Skeletal muscle satellite cell (primary cell): ENCODE measurements around the gene CD248.
"Not testable (repeated sequence)": the region's sequence is repeated elsewhere in the genome, so short reads cannot be mapped to it uniquely, and the experiment has no call there.

Source experiments
- H3K27me3 ChIP-seq: 2 replicates; pipeline ENCODE4 v1.7.0; 2013; ENCODE audit warnings: low read length; ENCODE audit not compliant: control insufficient read depth, insufficient read depth
- H3K36me3 ChIP-seq: 2 replicates; pipeline ENCODE4 v1.7.0; 2013; ENCODE audit warnings: mild to moderate bottlenecking, control low read depth, low read length; ENCODE audit not compliant: insufficient read depth
- H3K4me1 ChIP-seq: 2 replicates; pipeline ENCODE4 v1.7.0; 2013; ENCODE audit warnings: low read length; ENCODE audit not compliant: control insufficient read depth, insufficient read depth
- H3K4me2 ChIP-seq: 2 replicates; pipeline ENCODE4 v1.7.0; 2013; ENCODE audit warnings: mild to moderate bottlenecking, low read length
- H3K4me3 ChIP-seq: 2 replicates; pipeline ENCODE4 v1.7.0; 2013; ENCODE audit warnings: low read length
- H3K9ac ChIP-seq: 2 replicates; pipeline ENCODE4 v1.7.0; 2013; ENCODE audit warnings: mild to moderate bottlenecking, low read depth, low read length, moderate library complexity
- H3K9me3 ChIP-seq: replicated peaks from 2 replicates; pipeline ENCODE4 v1.7.0; 2013; ENCODE audit warnings: mild to moderate bottlenecking, control low read depth, low read length

Gene CD248

DNA sequence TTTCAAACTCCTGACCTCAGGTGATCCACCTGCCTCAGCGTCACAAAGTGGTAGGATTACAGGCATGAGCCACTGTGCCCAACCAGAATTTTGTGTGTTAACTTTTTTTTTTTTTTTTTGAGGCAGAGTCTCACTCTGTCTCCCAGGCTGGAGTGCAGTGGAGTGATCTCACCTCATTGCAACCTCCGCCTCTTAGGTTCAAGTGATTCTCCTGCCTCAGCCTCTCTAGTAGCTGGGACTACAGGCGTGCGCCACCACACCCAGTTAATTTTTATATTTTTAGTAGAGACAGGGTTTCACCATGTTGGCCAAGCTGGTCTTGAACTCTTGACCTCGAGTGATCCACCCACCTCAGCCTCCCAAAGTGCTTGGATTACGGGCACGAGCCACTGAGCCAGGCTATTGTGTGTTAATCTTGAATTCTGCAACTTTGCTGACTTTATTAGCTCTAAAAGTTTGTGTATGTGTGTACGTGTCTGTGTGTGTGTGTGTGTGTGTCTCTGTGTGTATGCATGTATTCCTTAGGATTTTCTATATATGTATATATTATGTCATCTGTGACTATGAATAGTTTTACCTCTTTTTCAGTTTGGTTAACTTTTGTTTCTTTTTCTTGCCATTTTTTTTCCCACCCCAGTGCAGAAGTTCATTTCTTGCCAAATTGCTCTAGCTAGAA, 33.9 kb upstream of the CD248 start:
- H3K4me1 ChIP-seq: peaks cover 16% of the 10 kb centered on the region
- H3K9me3 ChIP-seq, H3K36me3 ChIP-seq, H3K27me3 ChIP-seq, H3K9ac ChIP-seq, H3K4me2 ChIP-seq, H3K4me3 ChIP-seq: not testable (repeated sequence)

DNA sequence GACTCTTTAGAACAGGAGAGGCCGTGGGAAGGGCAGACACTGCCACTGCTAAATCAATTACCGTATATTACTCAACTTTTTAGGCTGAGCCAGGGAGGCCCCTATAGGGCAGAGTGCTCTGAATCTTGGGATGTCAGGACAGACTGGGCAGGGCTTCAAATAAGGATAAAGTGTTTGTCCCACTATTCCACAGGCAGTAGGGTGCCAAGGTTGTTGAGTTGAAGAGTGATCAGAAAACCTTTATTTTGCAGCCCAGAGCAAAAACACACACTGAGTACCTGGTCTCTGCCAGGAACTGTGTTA, 32.2 kb upstream of the CD248 start:
- Histone ChIP-seq H3K4me3 (no peak overlapping the region), H3K27me3 (no peaks in the 10 kb centered on the region), H3K4me1 (peaks cover 27% of the 10 kb centered on the region)

DNA sequence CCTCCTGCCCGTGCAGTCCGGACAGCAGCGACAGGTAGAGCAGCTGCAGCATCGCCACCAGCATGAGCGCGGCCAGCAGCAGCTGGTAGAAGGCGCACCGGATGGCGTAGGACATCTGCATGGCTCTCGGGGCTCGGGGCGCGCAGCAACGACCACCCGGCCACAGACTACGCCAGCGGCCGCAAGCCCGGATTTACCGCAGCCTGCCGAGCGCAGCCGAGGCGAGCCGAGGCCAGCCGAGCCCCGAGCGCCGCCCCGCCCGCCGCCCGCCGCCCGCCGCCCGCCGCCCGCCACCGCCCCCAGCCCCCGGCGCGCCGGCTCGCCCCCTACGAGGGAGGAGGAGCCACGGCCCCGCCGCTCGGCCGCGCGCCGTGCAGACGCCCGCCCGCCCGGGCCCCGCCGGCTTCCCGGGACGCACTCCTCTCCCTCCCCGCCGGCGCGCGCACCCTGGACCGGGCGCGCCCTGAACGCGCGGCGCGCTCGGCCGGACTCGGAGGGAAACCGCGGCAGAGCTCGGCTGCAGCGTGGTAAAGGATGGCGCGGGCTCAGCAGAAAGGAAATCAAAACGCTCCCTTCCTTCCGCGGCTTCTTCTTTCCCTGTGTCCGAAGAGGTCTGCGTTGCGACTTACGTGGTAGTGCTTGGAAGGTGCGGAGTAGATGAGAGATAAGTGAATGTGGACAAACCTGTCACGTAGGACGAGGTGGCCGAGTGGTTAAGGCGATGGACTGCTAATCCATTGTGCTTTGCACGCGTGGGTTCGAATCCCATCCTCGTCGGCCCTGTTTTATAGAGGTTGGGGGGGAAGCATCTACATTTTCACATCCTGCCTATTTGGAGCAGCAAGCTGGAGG, 30.8 kb upstream of the CD248 start, which contains the start of gene B4GAT1:
B4GAT1 (minus strand) TSS at position 205 of the 852 bp plus-strand sequence; CDS start at position 121, 84 bp downstream.
- Histone ChIP-seq H3K4me2 (peak within 1 kb of the TSS; percentile 97), H3K4me3 (peak within 1 kb of the TSS; percentile 94), H3K9me3 (no peaks in the 10 kb centered on the region), H3K4me1 (peaks cover 28% of the 10 kb centered on the region), H3K27me3 (no peaks in the 10 kb centered on the region), H3K36me3 (peaks cover 7% of the 10 kb centered on the region), H3K9ac (peak within 1 kb of the TSS; percentile 81)

More for the DNA sequence above, 32.2 kb upstream of the CD248 start:
- H3K4me2 ChIP-seq: no peak overlapping the region
- no peaks in the 10 kb centered on the region for H3K36me3 ChIP-seq
- H3K9ac ChIP-seq: no peak overlapping the region
- H3K9me3 ChIP-seq: no peaks in the 10 kb centered on the region

DNA sequence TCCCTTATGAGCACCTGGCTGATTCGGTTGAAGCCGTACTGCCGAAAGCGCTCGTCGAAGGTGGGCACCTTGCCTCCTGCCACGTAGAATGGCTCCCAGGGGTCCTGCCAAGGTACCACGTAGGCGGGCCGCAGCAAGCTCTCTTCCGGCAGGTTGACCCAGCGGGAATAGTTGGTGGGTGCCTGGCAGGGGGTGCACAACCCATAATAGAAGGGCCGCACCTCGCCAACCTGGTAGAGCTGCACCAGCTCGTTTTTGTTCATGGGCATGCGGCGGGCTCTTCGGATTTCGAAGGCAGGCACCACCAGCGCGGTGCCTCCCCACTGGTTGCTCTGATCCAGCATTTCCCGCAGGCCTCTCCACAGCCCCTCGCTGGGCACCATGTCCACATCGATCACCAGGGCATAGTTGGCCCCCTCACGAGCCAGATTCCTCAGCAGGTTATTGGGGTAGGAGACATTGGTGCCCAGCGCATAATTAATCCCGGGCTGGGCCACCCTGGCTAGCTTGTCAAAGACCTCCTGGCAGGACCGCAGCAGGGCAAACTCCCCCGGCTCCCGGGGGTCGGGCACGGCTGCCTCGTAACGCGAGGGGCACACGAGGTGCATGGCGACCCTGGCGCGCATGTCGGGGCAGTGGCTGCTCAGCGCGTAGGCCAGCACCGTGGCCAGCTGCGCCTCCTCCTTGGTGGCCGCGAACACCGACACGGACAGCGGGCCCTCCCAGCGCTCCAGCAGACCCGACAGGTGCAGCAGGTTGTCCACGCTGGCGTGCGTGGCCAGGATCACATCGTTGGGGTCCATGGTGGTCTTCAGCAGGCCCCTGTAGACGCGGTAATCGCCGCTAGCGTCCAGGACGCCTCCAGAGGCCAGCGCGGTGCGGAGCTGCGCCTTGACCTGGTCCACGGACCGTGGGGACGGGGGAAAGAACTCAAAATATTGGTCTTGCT, 29.9 kb upstream of the CD248 start:
- Histone ChIP-seq H3K9ac (peak overlapping the region; percentile 81), H3K9me3 (no peaks in the 10 kb centered on the region), H3K4me2 (peak overlapping the region; percentile 97), H3K27me3 (no peaks in the 10 kb centered on the region), H3K4me3 (peak overlapping the region; percentile 94), H3K4me1 (peaks cover 28% of the 10 kb centered on the region), H3K36me3 (peaks cover 13% of the 10 kb centered on the region)

DNA sequence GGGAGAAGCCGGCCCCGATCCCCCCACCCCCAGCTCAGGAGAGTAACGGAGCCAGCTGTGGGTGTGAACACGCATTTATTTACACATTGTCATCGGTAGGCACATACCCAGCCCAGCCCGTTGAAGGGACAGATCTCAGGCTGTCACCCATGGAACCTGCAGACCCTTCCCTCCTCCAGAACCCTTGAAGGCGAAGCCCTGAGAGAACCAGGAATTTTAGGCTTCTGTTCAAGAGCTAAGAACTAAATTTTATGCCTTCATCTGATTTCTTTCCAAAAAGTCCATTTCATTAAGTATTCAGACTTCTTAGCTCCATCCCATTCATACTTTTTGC, 28.4 kb upstream of the CD248 start:
- Histone ChIP-seq H3K27me3 (no peaks in the 10 kb centered on the region), H3K9me3 (no peaks in the 10 kb centered on the region), H3K36me3 (peaks cover 28% of the 10 kb centered on the region), H3K9ac (peak overlapping the region; percentile 95), H3K4me1 (peaks cover 28% of the 10 kb centered on the region), H3K4me3 (peak overlapping the region; percentile 92), H3K4me2 (peak overlapping the region; percentile 97)

DNA sequence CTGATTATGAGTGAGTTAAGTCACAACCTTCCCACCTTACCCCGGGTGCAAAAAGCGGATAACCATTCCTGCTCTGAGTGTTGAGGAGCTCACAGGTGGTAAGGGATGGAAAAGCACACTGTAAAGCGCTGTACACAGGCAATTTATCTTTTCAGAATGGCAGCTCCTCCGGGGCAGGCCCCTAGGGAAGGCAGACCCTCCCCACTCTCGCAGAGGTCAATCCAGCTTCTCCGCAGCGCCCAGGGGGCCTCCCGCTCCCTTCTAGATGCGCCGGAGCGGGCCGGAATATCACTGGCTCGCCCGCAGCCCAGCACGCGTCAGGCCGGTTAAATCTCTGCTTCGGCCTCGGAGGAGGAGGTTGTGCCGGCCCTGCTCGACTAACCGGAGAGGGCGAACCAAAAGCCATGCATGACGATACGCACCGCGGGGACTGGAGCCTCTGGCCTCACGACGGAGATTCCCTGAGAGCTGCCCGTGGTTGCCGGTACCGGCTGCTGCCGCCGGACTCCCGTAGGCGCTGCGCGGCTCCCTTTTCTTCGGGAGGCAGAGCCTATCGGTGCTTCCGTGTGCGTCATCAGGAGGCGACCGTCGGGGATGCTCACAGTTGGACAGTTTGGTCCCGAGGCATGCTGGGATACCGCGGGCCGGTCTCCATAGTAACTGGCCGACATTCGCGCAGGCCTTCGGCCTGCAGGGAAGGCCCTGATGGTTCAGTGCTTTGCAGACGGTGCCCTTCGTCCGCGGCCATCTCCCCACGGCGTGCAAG, 27.9 kb upstream of the CD248 start, which contains the start of gene BRMS1:
BRMS1 (minus strand) TSS at position 555 of the 766 bp plus-strand sequence. CDS start 2,870 bp downstream, outside the sequence.
- Histone ChIP-seq H3K4me3 (peak within 1 kb of the TSS; percentile 92), H3K27me3 (no peaks in the 10 kb centered on the region), H3K4me2 (peak within 1 kb of the TSS; percentile 97), H3K4me1 (peaks cover 28% of the 10 kb centered on the region), H3K9ac (peak within 1 kb of the TSS; percentile 95), H3K9me3 (no peaks in the 10 kb centered on the region), H3K36me3 (peaks cover 34% of the 10 kb centered on the region)

DNA sequence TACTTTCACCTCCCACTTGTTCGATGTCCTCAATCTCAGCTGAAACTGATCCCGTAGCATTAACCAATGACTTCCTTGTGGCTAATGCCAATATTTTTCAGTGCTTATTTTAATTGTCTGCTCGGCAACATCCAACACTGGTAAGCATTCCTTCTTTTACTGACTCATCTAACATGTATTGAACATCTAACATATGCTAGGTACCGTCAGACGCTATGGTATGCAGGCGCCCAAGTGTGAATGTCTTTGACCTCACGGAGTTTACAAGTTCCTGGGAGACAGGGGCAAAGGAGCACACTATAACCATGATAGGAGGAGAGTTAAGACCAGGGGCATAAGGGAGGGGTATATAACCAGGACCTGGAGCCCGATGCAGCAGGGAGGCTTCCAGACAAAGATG, 26.3 kb upstream of the CD248 start:
- peaks cover 26% of the 10 kb centered on the region for H3K4me1 ChIP-seq
- no peak overlapping the region for H3K9ac ChIP-seq
- peaks cover 48% of the 10 kb centered on the region for H3K36me3 ChIP-seq
- H3K4me3 ChIP-seq: no peak overlapping the region
- H3K27me3 ChIP-seq: no peaks in the 10 kb centered on the region
- H3K9me3 ChIP-seq: no peaks in the 10 kb centered on the region
- no peak overlapping the region for H3K4me2 ChIP-seq

DNA sequence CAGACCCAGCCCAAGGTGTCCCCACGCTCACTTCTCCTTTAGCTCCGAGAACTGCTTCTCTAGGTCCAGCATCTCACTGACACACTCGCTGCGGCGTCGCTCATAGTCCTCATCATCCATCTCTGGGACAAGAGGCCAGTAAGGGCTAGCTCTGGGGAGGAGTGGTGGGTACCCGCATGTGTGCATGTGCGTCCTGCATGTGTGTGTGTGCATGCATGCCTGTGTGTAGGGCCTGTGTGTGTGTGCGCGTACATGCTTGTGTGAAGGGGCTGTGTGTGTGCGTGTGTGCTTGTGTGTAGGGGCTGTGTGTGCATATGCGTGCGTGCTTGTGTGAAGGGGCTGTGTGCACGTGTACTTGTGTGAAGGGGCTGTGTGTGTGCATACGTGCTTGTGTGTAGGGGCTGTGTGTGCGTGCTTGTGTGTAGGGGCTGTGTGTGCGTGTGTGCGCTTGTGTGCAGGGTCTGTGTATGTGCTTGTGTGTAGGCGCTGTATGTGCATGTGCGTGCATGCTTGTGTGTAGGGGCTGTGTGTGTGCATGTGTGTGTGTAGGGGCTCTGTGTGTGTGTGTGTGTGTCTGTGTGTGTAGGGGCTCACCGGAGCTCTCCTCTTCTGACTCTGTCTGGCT, 24.8 kb upstream of the CD248 start:
- no peaks in the 10 kb centered on the region for H3K27me3 ChIP-seq
- H3K4me1 ChIP-seq: peaks cover 36% of the 10 kb centered on the region
- peaks cover 48% of the 10 kb centered on the region for H3K36me3 ChIP-seq
- no peak overlapping the region for H3K4me2 ChIP-seq
- no peak overlapping the region for H3K4me3 ChIP-seq
- H3K9ac ChIP-seq: no peak overlapping the region
- no peaks in the 10 kb centered on the region for H3K9me3 ChIP-seq

DNA sequence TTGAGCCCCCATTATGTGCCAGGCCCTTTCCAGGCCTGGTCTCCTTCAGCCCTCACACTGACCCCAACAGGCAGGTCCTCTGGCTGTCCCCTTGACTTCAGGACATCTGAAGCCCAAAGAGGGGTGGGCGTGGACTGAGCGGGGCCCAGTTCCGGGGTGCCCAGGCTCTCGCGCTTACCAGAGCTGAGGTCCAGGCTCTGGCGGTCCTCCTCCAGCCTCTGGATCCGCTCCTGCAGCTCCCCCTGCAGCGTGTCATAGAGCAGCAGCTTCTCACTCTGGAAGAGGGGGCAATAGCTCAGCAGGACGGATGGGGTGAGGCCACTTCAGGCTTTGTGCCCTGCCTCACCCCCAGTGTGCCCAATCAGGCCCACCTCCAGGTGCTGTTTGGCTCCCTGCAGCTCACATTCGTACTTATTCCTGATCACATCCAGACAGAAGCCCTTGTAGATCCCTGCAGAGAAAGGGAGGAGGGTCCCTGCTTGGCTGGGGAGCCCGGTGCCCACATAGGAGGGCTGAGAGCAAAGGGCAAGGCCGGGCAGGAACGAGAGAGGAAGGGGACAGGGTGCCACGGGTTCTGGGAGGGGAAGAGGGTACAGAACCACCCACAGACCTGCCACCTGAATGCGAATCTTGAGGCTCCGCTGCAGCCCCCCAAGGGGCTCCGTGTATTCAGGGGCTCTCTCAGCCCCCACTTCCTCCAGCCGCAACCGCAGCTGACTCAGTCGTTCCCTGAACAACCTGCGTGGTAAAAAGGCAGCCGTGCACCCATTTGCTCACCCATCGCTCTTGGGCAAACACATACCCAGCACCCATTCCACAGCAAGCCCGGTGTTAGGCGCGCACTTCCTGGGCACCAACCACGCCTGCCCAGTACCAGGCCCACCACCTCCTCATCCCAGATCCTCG, 24.0 kb upstream of the CD248 start:
- peaks cover 48% of the 10 kb centered on the region for H3K36me3 ChIP-seq

More for the DNA sequence above, 24.0 kb upstream of the CD248 start:
- Histone ChIP-seq H3K27me3 (no peaks in the 10 kb centered on the region), H3K9me3 (no peaks in the 10 kb centered on the region), H3K4me3 (no peak overlapping the region), H3K9ac (no peak overlapping the region), H3K4me1 (peaks cover 35% of the 10 kb centered on the region), H3K4me2 (no peak overlapping the region)
